Activated CD4-positive, alpha-beta T cell treated with anti-CD3 and anti-CD28 coated beads, Interleukin-10, Interleukin-2, amounts not matched to agents 100 ng/mL and 50 ng/mL, durations not matched to agents 16 hours and 8 hours (primary cell): ENCODE results near the gene SUV39H2.
A peak's percentile ranks its signal among the peaks of the same experiment; 100 is the strongest.
"Not testable (repeated sequence)": the region's sequence is repeated elsewhere in the genome, so short reads cannot be mapped to it uniquely, and the experiment has no call there.

ENCODE experiments used
- DNase-seq: peaks from one replicate; pipeline ENCODE4 v3.0.0-alpha.2; 2020

SUV39H2 gene

GRCh38 chr10:14876764-14877163, 1.9 kb upstream of the SUV39H2 start:
- no peak for DNase-seq

GRCh38 chr10:14879124-14879927, 660 bp downstream of the SUV39H2 start:
- DNase-seq: peak; percentile 44

GRCh38 chr10:14879928-14880193, 1.2 kb downstream of the SUV39H2 start:
- peak; percentile 15 for DNase-seq

GRCh38 chr10:14880229-14880628, 1.6 kb downstream of the SUV39H2 start:
- no peak for DNase-seq

GRCh38 chr10:14884082-14884481, 5.4 kb downstream of the SUV39H2 start:
- peak; percentile 62 for DNase-seq

GRCh38 chr10:14889318-14889717, 10.7 kb downstream of the SUV39H2 start:
- DNase-seq: no peak

GRCh38 chr10:14891151-14891550, 12.5 kb downstream of the SUV39H2 start:
- DNase-seq: no peak

- peak; percentile 38 for DNase-seq
Observed at GRCh38 chr10:14904316-14904732, 25.7 kb downstream of the SUV39H2 start.

- no peak for DNase-seq
Observed at GRCh38 chr10:14904864-14905263, 26.2 kb downstream of the SUV39H2 start.

- no peak for DNase-seq
Observed at GRCh38 chr10:14905890-14906289, 27.2 kb downstream of the SUV39H2 start.

- no peak for DNase-seq
Observed at GRCh38 chr10:14906765-14907164, 28.1 kb downstream of the SUV39H2 start.

GRCh38 chr10:14907591-14907990, 28.9 kb downstream of the SUV39H2 start:
- DNase-seq: not testable (repeated sequence)

- DNase-seq: no peak
Observed at GRCh38 chr10:14909101-14909500, 30.4 kb downstream of the SUV39H2 start.

GRCh38 chr10:14910953-14911352, 32.3 kb downstream of the SUV39H2 start:
- no peak for DNase-seq

- no peak for DNase-seq
Observed at GRCh38 chr10:14911801-14912200, 33.1 kb downstream of the SUV39H2 start.

- DNase-seq: no peak
Observed at GRCh38 chr10:14916600-14916999, 37.9 kb downstream of the SUV39H2 start.

- DNase-seq: no peak
Observed at GRCh38 chr10:14917827-14918226, 39.2 kb downstream of the SUV39H2 start.

GRCh38 chr10:14918964-14919363, 40.3 kb downstream of the SUV39H2 start:
- DNase-seq: no peak

GRCh38 chr10:14924013-14924412, 45.3 kb downstream of the SUV39H2 start:
- DNase-seq: no peak

- no peak for DNase-seq
Observed at GRCh38 chr10:14925268-14925667, 46.6 kb downstream of the SUV39H2 start.

- DNase-seq: no peak
Observed at GRCh38 chr10:14926061-14926470, 47.4 kb downstream of the SUV39H2 start.

- no peak for DNase-seq
Observed at GRCh38 chr10:14926722-14927416, 48.2 kb downstream of the SUV39H2 start.

GRCh38 chr10:14930610-14931009, 51.9 kb downstream of the SUV39H2 start:
- DNase-seq: no peak

- no peak for DNase-seq
Observed at GRCh38 chr10:14936584-14936983, 57.9 kb downstream of the SUV39H2 start.

- peak; percentile 54 for DNase-seq
Observed at GRCh38 chr10:14938971-14939370, 60.3 kb downstream of the SUV39H2 start.
